ENCODE data around the gene ASIC4.

The ASIC4 gene

GRCh38 chr2:219497495-219498279, 16.6 kb upstream of the ASIC4 start:
- H3K4me3 ChIP-seq (ENCODE audit: low read depth, low read length): peak overlapping the region; percentile 62

GRCh38 chr2:219498280-219499057, 15.8 kb upstream of the ASIC4 start, which contains the start of gene GMPPA:
Gene GMPPA, plus strand, starts transcription at chr2:219498891. Its CDS starts 1,085 bp downstream, at chr2:219499976.
- H3K4me3 ChIP-seq (ENCODE audit: low read depth, low read length): peak within 1 kb of the TSS; percentile 63

GRCh38 chr2:219499058-219499307, 15.3 kb upstream of the ASIC4 start:
- H3K4me3 ChIP-seq (ENCODE audit: low read depth, low read length): peak overlapping the region; percentile 63

GRCh38 chr2:219499555-219499954, 14.7 kb upstream of the ASIC4 start:
- H3K4me3 ChIP-seq (ENCODE audit: low read depth, low read length): no peak overlapping the region

GRCh38 chr2:219500135-219500534, 14.1 kb upstream of the ASIC4 start:
- H3K4me3 ChIP-seq (ENCODE audit: low read depth, low read length): no peak overlapping the region

GRCh38 chr2:219501849-219502248, 12.4 kb upstream of the ASIC4 start:
- H3K4me3 ChIP-seq (ENCODE audit: low read depth, low read length): no peak overlapping the region

GRCh38 chr2:219502618-219503017, 11.7 kb upstream of the ASIC4 start:
- no peak overlapping the region for H3K4me3 ChIP-seq (ENCODE audit: low read depth, low read length)

GRCh38 chr2:219505585-219505984, 8.7 kb upstream of the ASIC4 start:
- no peak overlapping the region for H3K4me3 ChIP-seq (ENCODE audit: low read depth, low read length)

GRCh38 chr2:219506153-219506801, 8.0 kb upstream of the ASIC4 start:
- H3K4me3 ChIP-seq (ENCODE audit: low read depth, low read length): no peak overlapping the region

GRCh38 chr2:219506802-219507526, 7.3 kb upstream of the ASIC4 start:
- no peak overlapping the region for H3K4me3 ChIP-seq (ENCODE audit: low read depth, low read length)

- H3K4me3 ChIP-seq (ENCODE audit: low read depth, low read length): no peak overlapping the region
These were observed 6.5 kb upstream of the ASIC4 start for GRCh38 chr2:219507581-219508443.

- no peak overlapping the region for H3K4me3 ChIP-seq (ENCODE audit: low read depth, low read length)
These were observed 5.9 kb upstream of the ASIC4 start for GRCh38 chr2:219508444-219508734.

GRCh38 chr2:219508971-219509779, 5.1 kb upstream of the ASIC4 start:
- H3K4me3 ChIP-seq (ENCODE audit: low read depth, low read length): peak overlapping the region; percentile 30

- peak overlapping the region; percentile 30 for H3K4me3 ChIP-seq (ENCODE audit: low read depth, low read length)
These were observed 4.3 kb upstream of the ASIC4 start for GRCh38 chr2:219509780-219510511.

GRCh38 chr2:219510512-219511135, 3.7 kb upstream of the ASIC4 start:
- no peak overlapping the region for H3K4me3 ChIP-seq (ENCODE audit: low read depth, low read length)

- no peak overlapping the region for H3K4me3 ChIP-seq (ENCODE audit: low read depth, low read length)
These were observed 2.5 kb upstream of the ASIC4 start for GRCh38 chr2:219511547-219512325.

GRCh38 chr2:219512524-219513216, 1.6 kb upstream of the ASIC4 start:
- no peak overlapping the region for H3K4me3 ChIP-seq (ENCODE audit: low read depth, low read length)

All from iPS-11a (cell line).